ENCODE data around the gene NOSIP. TPM values are rescaled to one million over a fixed set of nuclear protein-coding genes. Genes with fewer than 3 reads are reported as not detected.

The NOSIP gene
- total RNA-seq, 2 experiments from 2014 or later = 75.6 to 79.4 TPM

DNA sequence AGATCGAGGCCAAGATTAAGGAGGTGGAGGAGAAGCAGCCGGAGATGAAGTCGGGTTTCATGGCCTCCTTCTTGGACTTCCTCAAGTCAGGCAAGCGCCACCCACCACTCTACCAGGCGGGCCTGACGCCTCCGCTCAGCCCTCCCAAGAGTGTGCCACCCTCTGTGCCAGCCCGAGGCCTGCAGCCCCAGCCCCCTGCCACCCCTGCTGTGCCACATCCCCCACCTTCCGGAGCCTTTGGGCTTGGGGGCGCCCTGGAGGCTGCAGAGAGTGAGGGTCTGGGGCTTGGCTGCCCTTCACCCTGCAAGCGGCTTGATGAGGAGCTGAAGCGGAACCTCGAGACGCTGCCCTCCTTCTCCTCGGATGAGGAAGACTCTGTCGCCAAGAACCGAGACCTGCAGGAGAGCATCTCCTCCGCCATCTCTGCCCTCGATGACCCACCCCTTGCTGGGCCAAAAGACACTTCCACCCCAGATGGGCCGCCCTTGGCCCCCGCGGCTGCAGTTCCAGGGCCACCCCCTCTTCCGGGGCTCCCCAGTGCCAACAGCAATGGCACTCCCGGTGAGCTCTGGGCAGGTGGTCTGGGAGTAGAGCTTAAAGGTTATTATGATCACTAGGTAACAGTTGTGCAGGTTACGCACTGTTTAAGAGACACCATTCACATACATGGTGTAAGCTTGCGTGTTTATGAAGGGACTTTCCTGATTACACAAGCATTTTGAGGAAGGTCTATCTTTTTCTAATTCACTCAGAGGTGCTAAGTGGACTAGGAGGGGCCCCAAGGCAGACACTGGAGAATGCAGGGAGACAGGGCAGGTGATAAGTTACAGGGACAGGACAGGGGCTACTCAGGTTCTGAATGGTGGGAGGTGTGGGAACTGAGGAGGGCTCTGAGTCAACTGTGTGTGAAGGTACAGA, 19.3 kb upstream of the NOSIP start:
- Mint-ChIP-seq H3K36me3 (ENCODE audit: low read depth) (peaks cover 25% of the 10 kb centered on the region), H3K9me3 (no peaks in the 10 kb centered on the region), H3K4me1 (ENCODE audit: low read depth) (peaks cover 15% of the 10 kb centered on the region), H3K4me3 (no peak overlapping the region), H3K27ac (peak overlapping the region; percentile 37), H3K27me3 (no peaks in the 10 kb centered on the region)
- ChIA-PET POLR2A (interaction anchor here (0.6 to 1.9 kb wide), 5 partner anchors 8 to 107 kb away, joined by 3 to 5 read pairs (median 3); no protein-coding TSS in a partner anchor), CTCF (no interaction called here)
- intact Hi-C loops (cut with micrococcal nuclease) = no loop called here
- DNase-seq (no peak), ATAC-seq (no peak)
- TF ChIP-seq CTCF (IDR thresholded peaks at IDR 0.05) = no peak

- Mint-ChIP-seq H3K27me3 (no peaks in the 10 kb centered on the region), H3K4me3 (no peak overlapping the region), H3K9me3 (no peaks in the 10 kb centered on the region), H3K36me3 (ENCODE audit: low read depth) (peaks cover 32% of the 10 kb centered on the region), H3K4me1 (ENCODE audit: low read depth) (peaks cover 25% of the 10 kb centered on the region), H3K27ac (no peak overlapping the region)
- ATAC-seq (no peak), DNase-seq (no peak)
- ChIA-PET POLR2A (no interaction called here), CTCF (no interaction called here)
- intact Hi-C loops (cut with micrococcal nuclease) = no loop called here
- TF ChIP-seq CTCF (IDR thresholded peaks at IDR 0.05) = no peak
These were observed 17.3 kb upstream of the NOSIP start for GRCh38 chr19:49597703-49597974.

DNA sequence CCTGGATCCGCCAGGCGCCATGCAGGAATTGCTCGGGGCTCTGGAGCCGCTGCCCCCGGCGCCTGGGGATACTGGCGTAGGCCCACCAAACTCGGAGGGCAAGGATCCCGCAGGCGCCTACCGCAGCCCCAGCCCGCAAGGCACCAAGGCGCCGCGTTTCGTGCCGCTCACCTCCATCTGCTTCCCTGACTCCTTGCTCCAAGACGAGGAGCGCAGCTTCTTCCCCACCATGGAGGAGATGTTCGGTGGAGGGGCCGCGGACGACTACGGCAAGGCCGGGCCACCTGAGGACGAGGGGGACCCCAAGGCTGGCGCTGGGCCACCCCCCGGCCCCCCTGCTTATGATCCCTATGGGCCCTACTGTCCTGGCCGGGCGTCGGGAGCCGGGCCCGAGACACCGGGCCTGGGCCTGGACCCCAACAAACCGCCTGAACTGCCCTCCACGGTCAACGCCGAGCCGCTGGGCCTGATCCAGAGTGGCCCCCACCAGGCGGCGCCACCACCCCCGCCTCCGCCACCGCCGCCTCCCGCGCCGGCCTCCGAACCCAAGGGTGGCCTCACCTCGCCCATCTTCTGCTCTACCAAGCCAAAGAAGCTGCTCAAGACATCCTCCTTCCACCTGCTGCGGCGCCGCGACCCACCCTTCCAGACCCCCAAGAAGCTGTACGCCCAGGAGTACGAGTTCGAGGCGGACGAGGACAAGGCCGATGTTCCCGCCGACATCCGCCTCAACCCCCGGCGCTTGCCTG, 16.8 kb upstream of the NOSIP start:
- H3K9me3 Mint-ChIP-seq = no peaks in the 10 kb centered on the region
- TF ChIP-seq CTCF (IDR thresholded peaks at IDR 0.05) = no peak
- no peak for ATAC-seq
- H3K27me3 Mint-ChIP-seq = no peaks in the 10 kb centered on the region
- H3K4me3 Mint-ChIP-seq = no peak overlapping the region
- POLR2A ChIA-PET = interaction anchor here (1.4 kb wide), 2 partner anchors 15 to 60 kb away, joined by 3 to 4 read pairs; no protein-coding TSS in a partner anchor
- peaks cover 23% of the 10 kb centered on the region for H3K4me1 Mint-ChIP-seq (ENCODE audit: low read depth)
- CTCF ChIA-PET = no interaction called here
- H3K36me3 Mint-ChIP-seq (ENCODE audit: low read depth) = peaks cover 32% of the 10 kb centered on the region
- intact Hi-C loops (cut with micrococcal nuclease) = no loop called here
- no peak for DNase-seq
- H3K27ac Mint-ChIP-seq = no peak overlapping the region

DNA sequence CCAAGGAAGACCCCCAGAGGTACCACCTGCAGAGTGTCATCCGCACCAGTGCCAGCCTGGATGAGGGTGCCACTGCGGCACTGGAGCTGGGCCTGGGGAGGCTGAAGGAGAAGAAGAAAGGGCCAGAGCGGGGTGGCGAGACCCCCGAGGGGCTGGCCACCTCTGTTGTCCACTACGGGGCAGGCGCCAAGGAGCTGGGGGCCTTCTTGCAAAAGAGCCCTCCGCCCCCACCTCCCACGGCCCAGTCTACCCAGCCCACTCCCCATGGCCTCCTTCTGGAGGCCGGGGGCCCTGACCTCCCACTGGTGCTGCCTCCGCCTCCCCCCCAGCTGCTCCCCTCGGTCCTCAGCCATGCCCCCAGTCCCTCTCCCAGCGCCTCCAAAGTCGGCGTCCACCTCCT, 16.1 kb upstream of the NOSIP start:
- intact Hi-C loops (cut with micrococcal nuclease) = no loop called here
- ChIA-PET POLR2A (interaction anchor here (0.9 to 1.4 kb wide), 3 partner anchors 12 to 60 kb away, joined by 3 to 4 read pairs (median 3); no protein-coding TSS in a partner anchor), CTCF (no interaction called here)
- no peak for ATAC-seq
- no peak for DNase-seq
- H3K27me3 Mint-ChIP-seq = no peaks in the 10 kb centered on the region
- no peak overlapping the region for H3K27ac Mint-ChIP-seq
- no peaks in the 10 kb centered on the region for H3K9me3 Mint-ChIP-seq
- TF ChIP-seq CTCF (IDR thresholded peaks at IDR 0.05) = no peak
- H3K36me3 Mint-ChIP-seq (ENCODE audit: low read depth) = peaks cover 27% of the 10 kb centered on the region
- H3K4me3 Mint-ChIP-seq = no peak overlapping the region
- peaks cover 19% of the 10 kb centered on the region for H3K4me1 Mint-ChIP-seq (ENCODE audit: low read depth)

Measured in activated CD8-positive, alpha-beta T cell treated with anti-CD3 and anti-CD28 coated beads for 36 hours (primary cell).